ENCODE measurements around the gene BLOC1S6.
A peak's percentile ranks its signal among the peaks of the same experiment; 100 is the strongest.

The BLOC1S6 gene

GRCh38 chr15:45612790-45613415, 25.7 kb downstream of the BLOC1S6 start:
- Mint-ChIP-seq H3K9me3 (no peaks in the 10 kb centered on the region), H3K27ac (no peak overlapping the region), H3K4me1 (peaks cover 7% of the 10 kb centered on the region), H3K4me3 (no peak overlapping the region), H3K36me3 (peaks cover 19% of the 10 kb centered on the region)
- peak; percentile 58 for ATAC-seq
- DNase-seq (ENCODE audit: low spot score in 2 of 2): no peak

- peak; percentile 29 for ATAC-seq
Observed at GRCh38 chr15:45616901-45617323, 29.7 kb downstream of the BLOC1S6 start.

GRCh38 chr15:45618813-45619212, 31.6 kb downstream of the BLOC1S6 start:
- Mint-ChIP-seq H3K36me3 (no peaks in the 10 kb centered on the region), H3K4me1 (no peaks in the 10 kb centered on the region), H3K9me3 (no peaks in the 10 kb centered on the region), H3K27ac (no peak overlapping the region), H3K4me3 (no peak overlapping the region)
- DNase-seq (ENCODE audit: low spot score in 2 of 2) (no peak), ATAC-seq (peak; percentile 50)

More at GRCh38 chr15:45616901-45617323, 29.7 kb downstream of the BLOC1S6 start:
- no peaks in the 10 kb centered on the region for H3K36me3 Mint-ChIP-seq
- no peak overlapping the region for H3K27ac Mint-ChIP-seq
- H3K4me1 Mint-ChIP-seq: peaks cover 7% of the 10 kb centered on the region
- no peak overlapping the region for H3K4me3 Mint-ChIP-seq
- DNase-seq (ENCODE audit: low spot score in 2 of 2): no peak
- H3K9me3 Mint-ChIP-seq: no peaks in the 10 kb centered on the region

- peaks cover 10% of the 10 kb centered on the region for H3K4me1 Mint-ChIP-seq
- no peak overlapping the region for H3K4me3 Mint-ChIP-seq
- no peaks in the 10 kb centered on the region for H3K36me3 Mint-ChIP-seq
- no peak overlapping the region for H3K27ac Mint-ChIP-seq
- ATAC-seq (no peak), DNase-seq (ENCODE audit: low spot score in 2 of 2) (no peak)
- H3K9me3 Mint-ChIP-seq: peaks cover 12% of the 10 kb centered on the region
Observed at GRCh38 chr15:45628136-45628535, 41.0 kb downstream of the BLOC1S6 start.

GRCh38 chr15:45630917-45631691, 43.9 kb downstream of the BLOC1S6 start:
- DNase-seq (ENCODE audit: low spot score in 2 of 2) (no peak), ATAC-seq (no peak)
- Mint-ChIP-seq H3K4me3 (no peak overlapping the region), H3K4me1 (peaks cover 16% of the 10 kb centered on the region), H3K36me3 (peaks cover 10% of the 10 kb centered on the region), H3K27ac (no peak overlapping the region), H3K9me3 (peaks cover 10% of the 10 kb centered on the region)

- H3K27ac Mint-ChIP-seq: no peak overlapping the region
- H3K9me3 Mint-ChIP-seq: peaks cover 5% of the 10 kb centered on the region
- ATAC-seq (no peak), DNase-seq (ENCODE audit: low spot score in 2 of 2) (no peak)
- H3K4me3 Mint-ChIP-seq: no peak overlapping the region
- H3K36me3 Mint-ChIP-seq: peaks cover 10% of the 10 kb centered on the region
- peaks cover 16% of the 10 kb centered on the region for H3K4me1 Mint-ChIP-seq
Observed at GRCh38 chr15:45631776-45632175, 44.6 kb downstream of the BLOC1S6 start.

GRCh38 chr15:45634432-45635190, 47.4 kb downstream of the BLOC1S6 start, which contains the start of gene SQOR:
Gene SQOR, plus strand, starts transcription at chr15:45635029. Its CDS starts 23,895 bp downstream, at chr15:45658924.
- DNase-seq (ENCODE audit: low spot score in 2 of 2): peak; percentile 67 to 89
- peak within 1 kb of the TSS; percentile 97 for H3K4me3 Mint-ChIP-seq

GRCh38 chr15:45635191-45635638, 48.0 kb downstream of the BLOC1S6 start:
- peak overlapping the region; percentile 97 for H3K4me3 Mint-ChIP-seq
- peak; percentile 78 for ATAC-seq
- peaks cover 50% of the 10 kb centered on the region for H3K4me1 Mint-ChIP-seq
- peaks cover 24% of the 10 kb centered on the region for H3K36me3 Mint-ChIP-seq
- DNase-seq (ENCODE audit: low spot score in 2 of 2): peak; percentile 56 to 86
- no peaks in the 10 kb centered on the region for H3K9me3 Mint-ChIP-seq
- H3K27ac Mint-ChIP-seq: peak overlapping the region; percentile 97

More at GRCh38 chr15:45634432-45635190, 47.4 kb downstream of the BLOC1S6 start, which contains the start of gene SQOR:
- peak; percentile 85 for ATAC-seq
- Mint-ChIP-seq H3K27ac (peak within 1 kb of the TSS; percentile 97), H3K36me3 (peaks cover 24% of the 10 kb centered on the region), H3K4me1 (peaks cover 44% of the 10 kb centered on the region), H3K9me3 (no peaks in the 10 kb centered on the region)

GRCh38 chr15:45635763-45636292, 48.6 kb downstream of the BLOC1S6 start:
- Mint-ChIP-seq H3K9me3 (no peaks in the 10 kb centered on the region), H3K4me1 (peaks cover 55% of the 10 kb centered on the region), H3K36me3 (peaks cover 24% of the 10 kb centered on the region), H3K27ac (peak overlapping the region; percentile 97), H3K4me3 (peak overlapping the region; percentile 97)
- DNase-seq (ENCODE audit: low spot score in 2 of 2) (no peak), ATAC-seq (no peak)

- peaks cover 24% of the 10 kb centered on the region for H3K36me3 Mint-ChIP-seq
- no peaks in the 10 kb centered on the region for H3K9me3 Mint-ChIP-seq
- peak overlapping the region; percentile 97 for H3K27ac Mint-ChIP-seq
- DNase-seq (ENCODE audit: low spot score in 2 of 2): no peak
- H3K4me1 Mint-ChIP-seq: peaks cover 58% of the 10 kb centered on the region
- peak; percentile 0 for ATAC-seq
- H3K4me3 Mint-ChIP-seq: peak overlapping the region; percentile 97
Observed at GRCh38 chr15:45637141-45637540, 50.0 kb downstream of the BLOC1S6 start.

- peak; percentile 70 for ATAC-seq
- Mint-ChIP-seq H3K4me3 (peak overlapping the region; percentile 97), H3K4me1 (peaks cover 63% of the 10 kb centered on the region), H3K9me3 (no peaks in the 10 kb centered on the region), H3K27ac (peak overlapping the region; percentile 97), H3K36me3 (peaks cover 24% of the 10 kb centered on the region)
- DNase-seq (ENCODE audit: low spot score in 2 of 2): peak; percentile 27 to 77
Observed at GRCh38 chr15:45637552-45638033, 50.4 kb downstream of the BLOC1S6 start.

GRCh38 chr15:45640616-45641015, 53.4 kb downstream of the BLOC1S6 start:
- ATAC-seq (no peak), DNase-seq (ENCODE audit: low spot score in 2 of 2) (no peak)
- Mint-ChIP-seq H3K36me3 (peaks cover 18% of the 10 kb centered on the region), H3K27ac (no peak overlapping the region), H3K4me1 (peaks cover 83% of the 10 kb centered on the region), H3K9me3 (no peaks in the 10 kb centered on the region), H3K4me3 (peak overlapping the region; percentile 0)

- Mint-ChIP-seq H3K4me1 (peaks cover 90% of the 10 kb centered on the region), H3K27ac (no peak overlapping the region), H3K4me3 (peak overlapping the region; percentile 0), H3K36me3 (peaks cover 14% of the 10 kb centered on the region), H3K9me3 (no peaks in the 10 kb centered on the region)
- ATAC-seq (peak; percentile 55), DNase-seq (ENCODE audit: low spot score in 2 of 2) (no peak)
Observed at GRCh38 chr15:45641374-45641781, 54.2 kb downstream of the BLOC1S6 start.

GRCh38 chr15:45641999-45642932, 55.1 kb downstream of the BLOC1S6 start:
- DNase-seq (ENCODE audit: low spot score in 2 of 2): no peak
- peaks cover 11% of the 10 kb centered on the region for H3K36me3 Mint-ChIP-seq
- peaks cover 90% of the 10 kb centered on the region for H3K4me1 Mint-ChIP-seq
- H3K9me3 Mint-ChIP-seq: no peaks in the 10 kb centered on the region
- peak overlapping the region; percentile 1 for H3K27ac Mint-ChIP-seq
- H3K4me3 Mint-ChIP-seq: peak overlapping the region; percentile 0
- no peak for ATAC-seq

All from stimulated activated effector memory CD8-positive, alpha-beta T cell treated with anti-CD3 and anti-CD28 coated beads, Interleukin-12 subunit alpha, Interleukin-12 subunit beta, amount 100 ng/mL, for 72 hours (primary cell).